Midbrain (tissue), 1 donor: Measurements from ENCODE around the gene GPATCH8.
"Not testable (repeated sequence)": the region's sequence is repeated elsewhere in the genome, so short reads cannot be mapped to it uniquely, and the experiment has no call there.

Experiments used
- DNase-seq: peaks from one replicate; lab custom pipeline; 2025; lab: John Stamatoyannopoulos, UW

GPATCH8 gene

DNA sequence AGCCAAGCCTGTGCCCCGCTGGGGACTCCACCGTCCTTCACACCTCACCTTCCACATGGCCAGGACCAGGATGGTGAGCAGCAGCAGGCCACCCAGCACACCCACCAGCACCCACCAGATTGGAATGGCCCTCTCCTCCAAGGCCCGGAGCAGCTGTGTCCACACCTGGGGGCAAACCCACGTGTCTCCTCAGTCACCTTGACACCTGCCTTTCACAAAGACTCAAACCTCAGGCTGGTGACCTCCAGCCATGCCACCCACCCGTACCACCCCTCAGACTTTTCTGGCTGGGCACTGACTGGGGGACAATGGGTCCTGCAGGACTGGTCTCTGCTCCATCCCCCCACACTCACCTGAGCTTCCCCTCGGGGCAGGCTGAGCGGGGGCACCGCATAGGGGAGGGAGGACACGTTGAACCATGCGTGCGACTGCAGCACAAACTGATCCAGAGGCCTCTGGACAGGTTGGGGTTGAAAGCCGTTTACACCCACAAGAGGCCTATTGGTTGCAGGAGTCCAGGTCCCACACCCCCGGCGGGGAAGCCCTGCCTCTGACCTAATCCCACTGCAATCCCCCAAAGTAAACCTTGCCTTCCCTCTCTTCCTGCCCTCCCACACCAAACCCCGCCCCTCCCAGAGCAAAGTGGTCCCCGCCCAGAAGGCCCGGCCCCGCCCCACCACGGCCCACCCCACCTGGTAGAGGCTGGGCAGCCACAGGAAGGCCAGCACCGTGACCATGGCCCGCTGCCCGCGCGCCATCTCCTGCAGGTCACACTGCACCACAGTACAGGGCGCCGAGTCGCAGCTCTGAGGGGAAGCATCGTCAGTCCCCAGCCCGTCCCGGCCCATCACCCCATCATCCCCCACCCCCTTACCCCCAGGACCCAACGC, 128.7 kb downstream of the GPATCH8 start:
- no peak for DNase-seq

DNA sequence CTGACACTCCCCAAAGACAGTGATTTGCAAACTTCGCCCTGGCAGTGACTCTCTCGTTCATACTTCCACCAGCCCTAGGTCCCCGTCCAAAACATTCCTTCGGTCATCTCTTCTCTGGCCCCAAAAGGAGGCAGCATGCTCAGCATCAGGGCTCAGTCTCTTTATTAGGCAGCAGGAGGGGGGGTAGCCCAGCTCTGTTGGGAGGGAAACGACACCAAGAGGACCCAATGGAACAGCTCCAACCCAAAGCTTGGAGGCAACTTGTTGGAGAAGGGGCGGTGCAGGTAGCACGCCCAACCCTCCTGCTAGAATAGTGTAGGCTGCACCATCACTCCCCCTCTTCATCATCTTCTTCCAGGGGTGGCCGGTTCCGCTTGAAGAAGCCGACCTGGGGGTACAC, 131.2 kb downstream of the GPATCH8 start:
- no peak for DNase-seq

DNA sequence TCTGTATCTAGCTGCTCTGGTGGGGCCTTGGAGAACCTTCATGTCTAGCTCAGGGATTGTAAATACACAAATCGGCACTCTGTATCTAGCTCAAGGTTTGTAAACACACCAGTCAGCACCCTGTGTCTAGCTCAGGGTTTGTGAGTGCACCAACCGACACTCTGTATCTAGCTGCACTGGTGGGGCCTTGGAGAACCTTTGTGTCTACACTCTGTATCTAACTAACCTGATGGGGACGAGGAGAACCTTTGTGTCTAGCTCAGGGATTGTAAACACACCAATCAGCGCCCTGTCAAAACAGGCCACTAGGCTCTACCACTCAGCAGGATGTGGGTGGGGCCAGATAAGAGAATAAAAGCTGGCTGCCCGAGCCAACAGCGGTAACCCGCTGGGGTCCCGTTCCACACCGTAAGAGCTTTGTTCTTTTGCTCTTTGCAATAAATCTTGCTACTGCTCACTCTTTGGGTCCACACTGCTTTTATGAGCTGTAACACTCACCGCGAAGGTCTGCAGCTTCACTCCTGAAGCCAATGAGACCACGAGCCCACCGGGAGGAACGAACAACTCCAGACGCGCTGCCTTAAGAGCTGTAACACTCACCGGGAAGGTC, 133.7 kb downstream of the GPATCH8 start:
- DNase-seq: not testable (repeated sequence)

DNA sequence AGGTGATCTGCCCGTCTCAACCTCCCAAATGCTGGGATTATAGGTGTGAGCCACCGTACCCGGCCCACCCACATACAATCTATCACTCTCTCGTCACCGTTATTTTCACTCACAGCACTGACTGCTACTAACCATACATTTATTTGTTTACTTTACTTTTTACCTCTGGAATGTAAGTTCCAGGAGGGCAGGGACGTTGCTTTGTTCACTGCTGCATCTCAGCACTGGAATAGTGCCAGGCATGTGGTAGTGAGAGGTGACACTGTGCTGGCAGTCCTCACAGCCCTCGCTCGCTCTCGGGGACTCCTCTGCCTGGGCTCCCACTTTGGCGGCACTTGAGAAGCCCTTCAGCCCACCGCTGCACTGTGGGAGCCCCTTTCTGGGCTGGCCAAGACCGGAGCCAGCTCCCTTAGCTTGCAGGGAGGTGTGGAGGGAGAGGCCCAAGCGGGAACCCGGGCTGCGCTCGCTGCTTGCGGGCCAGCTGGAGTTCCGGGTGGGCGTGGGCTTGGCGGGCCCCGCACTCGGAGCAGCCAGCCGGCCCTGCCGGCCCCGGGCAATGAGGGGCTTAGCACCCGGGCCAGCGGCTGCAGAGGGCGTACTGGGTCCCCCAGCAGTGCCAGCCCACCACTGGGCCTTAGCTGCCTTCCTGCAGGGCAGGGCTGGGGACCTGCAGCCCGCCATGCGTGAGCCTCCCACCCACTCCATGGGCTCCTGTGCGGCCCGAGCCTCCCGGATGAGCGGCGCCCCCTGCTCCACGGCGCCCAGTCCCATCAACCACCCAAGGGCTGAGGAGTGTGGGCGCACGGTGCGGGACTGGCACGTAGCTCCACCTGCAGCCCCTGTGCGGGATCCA, 134.6 kb downstream of the GPATCH8 start:
- not testable (repeated sequence) for DNase-seq

DNA sequence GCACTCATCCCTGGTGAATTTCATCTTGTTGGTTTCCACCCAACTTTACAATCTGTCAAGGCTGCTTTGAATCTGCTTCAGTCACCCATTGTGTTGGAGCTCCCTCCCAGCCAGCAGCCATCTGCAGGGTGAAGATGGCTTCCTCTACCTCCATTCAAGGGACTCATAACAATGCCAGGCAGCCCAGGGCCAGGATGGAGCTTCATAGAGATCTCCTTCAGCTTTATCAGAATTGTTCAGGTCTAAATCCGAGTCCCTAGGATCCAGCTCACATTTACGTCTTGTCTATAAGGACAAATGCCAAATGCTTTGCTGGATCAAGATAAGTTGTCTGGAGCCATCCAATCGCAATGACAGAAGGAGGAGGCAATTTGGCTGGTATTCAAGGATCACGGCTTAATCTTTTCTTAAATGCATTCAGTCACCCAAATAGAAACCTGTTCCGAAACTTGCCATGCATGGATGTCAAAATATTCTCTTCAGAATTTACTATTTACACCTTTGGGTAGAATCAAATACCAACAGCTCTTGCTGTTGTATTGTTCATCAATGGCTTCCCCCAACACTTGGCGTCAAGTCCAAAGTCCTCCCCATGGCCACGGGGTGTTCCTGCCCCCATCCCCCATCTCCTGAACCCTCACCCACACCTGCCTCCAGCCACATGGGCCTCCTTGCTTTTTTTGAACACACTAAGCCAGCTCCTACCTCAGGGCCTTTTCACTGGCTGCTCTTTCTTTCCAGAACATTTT, 135.8 kb downstream of the GPATCH8 start:
- no peak for DNase-seq

DNA sequence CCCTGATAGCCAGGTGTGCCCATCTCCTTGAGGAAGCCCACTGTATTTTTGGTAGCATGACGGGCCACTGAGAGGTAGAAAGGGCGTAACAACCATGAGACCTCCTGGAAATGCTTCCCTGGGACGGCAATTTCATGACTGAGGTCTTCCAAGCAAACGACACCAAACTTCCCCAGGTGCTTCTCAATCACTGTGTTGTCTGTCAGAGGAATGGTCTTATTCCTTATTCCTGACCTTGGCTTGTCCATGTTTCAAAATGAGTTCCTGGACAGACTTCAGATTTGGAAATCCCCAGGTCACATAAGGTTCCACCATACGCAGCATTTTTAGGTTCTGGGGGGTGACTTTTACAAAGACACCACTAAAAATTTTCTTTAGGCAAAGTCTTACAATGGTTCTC, 138.2 kb downstream of the GPATCH8 start:
- DNase-seq: not testable (repeated sequence)

DNA sequence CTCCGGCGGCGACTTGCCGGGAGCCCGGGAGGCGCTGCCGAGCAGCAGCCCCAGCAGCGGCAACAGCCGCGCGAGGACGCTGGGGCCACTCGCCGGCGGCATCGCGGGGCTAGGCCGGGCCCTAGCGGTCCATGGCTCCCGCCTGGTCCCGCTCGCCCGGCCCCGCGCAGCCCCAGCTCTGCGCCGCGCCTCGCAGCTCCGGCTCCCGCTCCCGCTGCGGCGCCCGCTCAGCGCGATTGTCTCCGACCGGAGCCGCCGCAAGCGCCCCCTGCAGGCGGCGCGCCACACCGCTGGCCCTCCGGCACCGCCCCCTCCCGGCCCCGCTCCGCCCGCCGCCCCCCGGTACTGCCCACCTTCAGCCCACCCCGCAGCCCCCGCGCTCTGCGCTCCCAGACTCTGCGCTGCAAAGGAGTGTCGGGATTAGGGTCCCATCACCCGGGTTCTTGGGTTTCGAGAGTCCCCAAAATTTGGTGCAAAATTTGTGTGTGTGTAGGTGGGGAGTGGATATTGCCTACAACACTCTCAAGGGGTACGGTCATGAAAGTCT, 139.5 kb downstream of the GPATCH8 start, which contains the start of gene FAM171A2:
Gene FAM171A2, minus strand, starts transcription at position 241 of the 547 bp plus-strand sequence. Its CDS starts 139 bp downstream, at position 102.
- peak; percentile 64 for DNase-seq

DNA sequence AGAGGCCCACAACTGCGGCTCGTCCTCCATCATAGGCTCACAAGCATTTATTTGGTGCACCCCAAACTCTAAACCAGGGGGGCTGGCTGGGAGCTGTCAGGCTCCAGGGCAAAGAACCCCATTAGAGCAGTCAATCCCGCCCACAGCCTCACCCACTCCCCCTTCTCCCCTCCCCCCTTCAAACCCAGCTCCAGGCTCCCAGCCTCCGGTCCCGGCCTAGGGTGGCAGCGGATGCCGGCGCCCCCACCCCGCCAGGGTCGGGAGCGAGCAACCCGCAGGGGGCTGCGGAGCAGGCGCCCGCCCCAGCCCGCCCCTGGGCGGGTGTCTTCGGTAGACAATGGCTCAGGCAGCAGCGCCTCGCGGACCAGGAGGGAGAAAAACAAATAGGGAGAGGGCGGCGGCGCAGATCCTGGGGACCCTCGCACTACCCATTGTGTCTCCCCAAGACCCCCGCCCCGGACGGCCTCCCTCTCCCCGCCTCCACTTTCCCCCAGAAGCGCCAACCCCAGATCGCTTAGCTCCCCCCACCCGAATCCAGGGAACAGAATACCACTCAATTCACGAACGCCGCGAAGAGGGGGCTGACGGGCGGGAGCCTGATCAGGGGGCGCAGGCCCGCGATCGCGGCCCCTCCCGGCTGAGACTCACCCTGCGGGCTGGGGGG, 140.1 kb downstream of the GPATCH8 start:
- DNase-seq: no peak

DNA sequence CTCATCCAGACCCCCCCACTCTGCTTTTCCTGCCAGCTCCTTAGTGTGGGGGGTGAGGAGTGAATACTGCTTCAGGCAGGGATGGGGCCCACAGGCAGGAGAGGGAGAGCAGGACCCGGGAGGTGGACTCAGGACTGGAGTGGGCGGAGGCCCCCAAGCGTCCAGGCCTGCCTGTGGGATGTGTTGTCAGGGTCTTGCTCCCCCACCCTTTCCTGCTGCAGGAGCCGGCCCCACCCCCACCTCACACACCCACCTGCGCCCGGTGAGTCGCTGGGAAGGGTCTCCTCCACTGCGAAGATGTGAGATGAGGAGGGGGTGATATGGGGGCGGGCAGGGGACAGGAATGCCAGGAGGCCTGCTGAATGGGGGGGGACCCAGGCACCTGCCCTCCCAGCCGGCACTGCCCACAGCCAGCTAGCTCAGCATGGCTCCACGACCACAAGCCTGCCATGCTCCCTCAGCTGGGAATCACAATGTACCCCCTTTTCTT, 140.7 kb downstream of the GPATCH8 start:
- DNase-seq: no peak

DNA sequence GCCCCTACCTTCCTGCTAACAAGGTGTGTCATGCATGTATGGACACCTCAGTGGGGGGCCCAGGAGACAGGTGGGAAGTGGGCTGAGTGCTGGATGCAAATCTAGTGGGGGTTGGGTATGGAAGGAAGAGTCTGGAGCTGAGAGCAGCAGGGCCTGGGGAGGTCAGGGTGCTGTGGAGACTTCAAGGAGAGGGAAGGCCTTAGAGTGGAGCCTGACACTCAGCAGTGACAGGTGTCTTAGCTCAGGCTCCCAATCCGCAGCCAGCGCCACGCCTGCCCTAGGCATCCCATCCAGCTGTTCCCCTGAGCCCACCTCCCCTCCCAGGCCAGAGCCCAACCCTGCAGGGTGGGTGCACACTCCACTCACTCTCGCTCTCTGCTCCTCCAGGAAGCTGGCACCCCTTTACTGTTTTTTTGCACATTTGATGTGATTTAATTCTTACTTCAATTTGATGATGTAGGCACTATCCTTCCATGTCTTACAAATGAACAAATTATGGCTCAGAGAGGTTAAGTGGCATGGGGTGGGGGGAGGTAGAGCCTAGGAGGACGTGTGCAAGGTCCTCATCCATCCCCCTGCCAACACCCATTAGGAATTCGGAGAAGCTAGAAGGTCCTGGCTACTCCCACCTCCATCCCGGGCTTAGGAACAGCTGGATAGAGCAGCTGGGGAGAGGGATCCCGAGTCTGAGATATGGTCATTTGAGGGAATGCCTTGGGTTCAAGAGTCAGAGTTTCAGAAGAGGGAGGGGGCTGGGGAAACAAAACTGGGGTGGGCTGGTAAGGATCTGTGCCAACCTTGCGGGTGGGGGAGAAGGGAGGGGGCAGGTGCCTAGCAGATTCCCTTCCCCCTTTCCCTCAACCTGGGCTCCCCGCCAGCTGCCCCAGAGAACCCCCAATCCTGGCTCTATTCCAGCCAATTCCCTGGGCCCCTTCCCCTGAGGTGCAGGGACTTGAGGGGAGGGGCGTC, 141.6 kb downstream of the GPATCH8 start:
- no peak for DNase-seq

DNA sequence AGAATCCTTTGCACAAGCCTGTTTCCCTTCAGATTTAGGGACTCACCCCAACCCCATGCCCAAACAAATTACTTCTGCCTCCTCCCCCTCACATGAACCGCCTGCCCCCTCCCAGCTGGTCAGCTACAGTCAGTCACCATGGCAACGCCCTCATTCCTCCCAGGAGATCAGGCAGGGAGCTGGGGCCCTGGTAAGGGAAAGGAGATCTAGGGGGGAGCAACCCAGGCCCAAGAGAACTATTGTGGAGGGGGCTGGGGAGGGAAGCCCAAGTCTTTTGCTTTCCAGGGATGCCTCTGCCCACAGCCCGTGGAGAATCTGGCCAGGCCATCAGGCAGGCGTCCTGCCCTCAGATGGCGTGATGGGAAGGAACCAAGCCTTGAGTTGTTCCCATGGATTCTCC, 142.4 kb downstream of the GPATCH8 start:
- no peak for DNase-seq

DNA sequence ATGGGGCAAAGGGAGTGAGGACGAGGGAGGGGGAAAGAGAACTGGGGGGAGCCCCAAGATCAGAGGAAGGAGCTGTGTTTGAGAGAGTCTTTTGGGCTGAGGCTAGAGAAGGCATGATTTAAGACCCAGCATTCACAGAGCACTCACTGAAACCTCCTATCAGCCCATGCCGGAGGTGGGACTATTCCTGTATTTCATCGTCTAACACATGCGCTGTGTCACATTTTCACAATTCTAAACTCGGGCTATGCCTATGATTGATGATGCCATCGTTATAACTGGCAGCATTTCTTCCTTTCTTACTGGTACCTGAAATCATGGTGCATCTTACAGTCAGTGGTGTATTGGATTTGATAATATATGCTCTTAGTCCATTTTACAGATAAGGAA, 143.1 kb downstream of the GPATCH8 start:
- no peak for DNase-seq

DNA sequence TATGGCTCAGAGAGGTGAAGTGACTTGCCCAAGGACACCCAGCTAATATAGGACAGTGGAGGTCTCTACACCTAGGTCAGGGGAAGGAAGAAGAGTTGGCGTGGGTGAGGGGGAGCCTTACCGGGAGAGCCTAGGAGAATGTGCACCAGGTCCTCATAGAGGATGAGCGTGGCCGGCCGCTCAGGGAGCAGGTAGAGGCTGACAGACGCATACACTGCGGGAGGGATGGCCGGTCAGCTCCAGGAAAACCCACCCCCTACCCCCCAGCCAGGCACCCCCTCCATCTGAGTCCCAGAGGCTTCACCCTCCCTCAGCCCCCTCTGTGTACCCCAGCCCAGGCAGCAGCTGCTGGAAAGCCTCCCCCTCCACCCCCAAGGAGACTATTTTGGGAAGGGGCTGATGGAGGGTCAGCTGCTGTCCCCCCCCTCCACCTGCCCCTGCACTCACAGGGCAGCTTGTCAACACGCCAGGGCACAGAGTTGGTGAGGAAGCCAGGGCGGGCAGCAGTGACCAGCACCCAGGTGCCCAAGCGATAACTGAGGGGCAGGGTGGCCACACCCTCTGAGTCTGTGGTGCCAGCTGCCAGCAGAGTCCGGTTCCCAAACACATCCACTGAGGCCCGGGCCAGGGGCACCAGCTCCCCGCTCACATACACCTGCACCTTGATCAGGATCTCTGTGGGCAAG, 143.6 kb downstream of the GPATCH8 start:
- no peak for DNase-seq

DNA sequence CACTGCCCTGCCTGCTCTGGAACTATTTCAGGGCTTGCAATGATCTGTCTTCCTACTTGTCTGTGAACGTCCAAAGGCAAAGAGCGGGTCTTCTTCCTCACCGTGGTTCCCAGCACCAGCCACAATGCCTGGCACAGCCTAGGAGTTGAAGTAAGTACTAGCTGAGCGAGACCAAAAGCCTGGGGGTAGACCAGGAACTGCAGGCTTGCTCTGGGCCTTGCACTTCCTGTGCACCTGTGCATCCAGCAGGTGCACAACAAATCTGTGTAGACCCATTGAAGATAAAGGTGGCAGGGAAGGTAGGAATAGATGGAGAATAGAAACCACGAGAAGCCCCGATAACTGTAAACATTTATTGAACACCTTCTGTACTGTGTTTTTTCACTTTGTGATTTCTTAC, 144.2 kb downstream of the GPATCH8 start:
- no peak for DNase-seq

DNA sequence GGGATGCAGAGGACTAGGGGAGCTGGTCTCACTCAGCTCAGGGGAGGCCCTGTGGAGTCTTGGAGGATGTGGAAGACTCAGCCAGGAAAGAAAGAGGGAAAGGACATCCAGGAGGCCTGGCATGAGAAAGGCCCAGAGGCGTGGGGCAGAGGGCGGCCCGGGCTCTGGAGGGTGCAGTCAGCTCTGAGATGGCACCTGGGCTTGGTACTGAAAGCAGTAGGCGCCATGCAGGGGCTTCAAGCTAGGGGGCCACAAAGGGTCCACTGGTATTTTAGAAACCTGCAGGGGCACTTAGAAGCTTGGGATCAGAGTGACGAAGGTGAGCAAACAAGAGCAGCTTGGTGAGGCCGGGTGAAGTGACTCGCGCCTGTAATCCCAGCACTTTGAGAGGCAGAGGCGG, 145.1 kb downstream of the GPATCH8 start:
- DNase-seq: no peak

DNA sequence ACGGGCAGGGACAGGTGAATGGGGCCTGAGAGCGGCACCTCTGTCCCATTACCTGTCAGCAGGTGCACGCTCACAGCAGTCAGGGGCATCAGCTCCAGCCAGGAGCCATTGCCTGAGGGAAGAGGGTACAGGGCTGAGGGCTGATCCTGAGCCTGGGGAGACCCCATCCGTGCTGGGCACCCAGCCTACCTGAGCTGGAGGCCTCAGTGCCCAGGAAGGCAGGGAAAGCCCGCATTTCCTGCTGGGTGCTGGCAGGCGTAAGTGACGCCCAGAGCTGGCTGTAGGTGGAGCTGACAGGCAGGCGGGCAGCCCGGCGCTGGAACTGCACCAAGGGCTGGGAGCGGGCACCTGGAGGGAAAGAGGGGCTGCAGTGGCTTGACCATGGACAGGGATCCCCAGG, 147.0 kb downstream of the GPATCH8 start:
- DNase-seq: no peak

DNA sequence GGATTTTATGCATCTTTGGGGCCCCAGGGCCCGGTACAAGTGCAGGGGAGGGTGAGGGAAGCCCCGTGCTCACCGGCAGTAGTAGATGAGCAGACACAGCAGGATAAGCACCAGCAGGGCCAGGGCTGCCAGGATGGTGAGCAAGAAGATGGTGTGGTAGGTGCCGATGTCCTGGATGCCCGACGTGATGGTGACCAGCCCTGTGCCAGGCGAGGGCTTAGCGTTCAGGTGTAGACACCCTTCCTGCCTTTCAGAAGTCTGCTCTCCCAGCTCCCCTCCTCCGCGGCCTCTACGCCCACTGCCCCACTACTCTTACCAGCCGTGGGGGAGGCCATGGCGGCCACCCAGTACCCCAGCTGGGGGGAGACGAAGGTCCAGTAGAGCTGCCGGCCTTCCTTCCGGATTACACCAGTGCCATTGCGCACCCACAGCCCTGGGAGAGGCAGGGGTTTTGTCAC, 147.5 kb downstream of the GPATCH8 start:
- no peak for DNase-seq
